ENCODE results near the gene APOBEC3F.
"Not testable (repeated sequence)": the region's sequence is repeated elsewhere in the genome, so short reads cannot be mapped to it uniquely, and the experiment has no call there.

- TF ChIP-seq, protein P1, sequence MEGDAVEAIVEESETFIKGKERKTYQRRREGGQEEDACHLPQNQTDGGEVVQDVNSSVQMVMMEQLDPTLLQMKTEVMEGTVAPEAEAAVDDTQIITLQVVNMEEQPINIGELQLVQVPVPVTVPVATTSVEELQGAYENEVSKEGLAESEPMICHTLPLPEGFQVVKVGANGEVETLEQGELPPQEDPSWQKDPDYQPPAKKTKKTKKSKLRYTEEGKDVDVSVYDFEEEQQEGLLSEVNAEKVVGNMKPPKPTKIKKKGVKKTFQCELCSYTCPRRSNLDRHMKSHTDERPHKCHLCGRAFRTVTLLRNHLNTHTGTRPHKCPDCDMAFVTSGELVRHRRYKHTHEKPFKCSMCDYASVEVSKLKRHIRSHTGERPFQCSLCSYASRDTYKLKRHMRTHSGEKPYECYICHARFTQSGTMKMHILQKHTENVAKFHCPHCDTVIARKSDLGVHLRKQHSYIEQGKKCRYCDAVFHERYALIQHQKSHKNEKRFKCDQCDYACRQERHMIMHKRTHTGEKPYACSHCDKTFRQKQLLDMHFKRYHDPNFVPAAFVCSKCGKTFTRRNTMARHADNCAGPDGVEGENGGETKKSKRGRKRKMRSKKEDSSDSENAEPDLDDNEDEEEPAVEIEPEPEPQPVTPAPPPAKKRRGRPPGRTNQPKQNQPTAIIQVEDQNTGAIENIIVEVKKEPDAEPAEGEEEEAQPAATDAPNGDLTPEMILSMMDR (IDR thresholded peaks at IDR 0.05 in 4 of 5, conservative IDR thresholded peaks at IDR 0.05 in 1 of 5): not testable (repeated sequence)
- peak; percentile 23 to 42 for TF ChIP-seq POLR2A (IDR thresholded peaks at IDR 0.05)
Measured at GRCh38 chr22:39040538-39041296, at the start of gene APOBEC3F.
